GM23338 (cell line): ENCODE measurements around the gene CLSTN2.

Experiments
- CTCF ChIP-seq, 2 experiments: fragments of 200-600 bp in 1 of 2; sonication (generic) in 1 of 2; conservative IDR thresholded peaks; 2 replicates each; pipeline versions ENCODE4 v1.5.1 to v1.6.1; 2016 to 2017; ENCODE audit warnings: antibody characterized with exemption in 2 of 2, low read depth in 2 of 2, mild to moderate bottlenecking in 2 of 2, moderate library complexity in 1 of 2
- EZH2 ChIP-seq: fragments of 200-600 bp; sonication (generic); IDR thresholded peaks from one replicate; pipeline ENCODE4 v1.8.0; 2017; ENCODE audit warnings: antibody characterized with exemption, mild to moderate bottlenecking, low read depth; ENCODE audit not compliant: unreplicated experiment
- POLR2AphosphoS5 ChIP-seq: IDR thresholded peaks from 2 replicates; pipeline ENCODE4 v1.6.1; 2016; ENCODE audit warnings: antibody characterized with exemption, low read depth
- STAT1 ChIP-seq: IDR thresholded peaks from one replicate; pipeline ENCODE4 v1.6.1; 2016; ENCODE audit warnings: antibody characterized with exemption; ENCODE audit not compliant: unreplicated experiment
- ZNF331 ChIP-seq: fragments of 250-450 bp; sonication (Bioruptor Pico); IDR thresholded peaks from 2 replicates; pipeline ENCODE4 v1.5.0; 2020; ENCODE audit warnings: low read depth, mild to moderate bottlenecking, moderate library complexity
- TF ChIP-seq, protein P1 (sequence below): IDR thresholded peaks from one replicate; pipeline ENCODE4 v1.6.1; 2018; ENCODE audit warnings: antibody characterized with exemption; ENCODE audit not compliant: unreplicated experiment

- no peak for TF ChIP-seq CTCF (conservative IDR thresholded peaks at IDR 0.05; ENCODE audit: low read depth in 2 of 2)
- no peak for TF ChIP-seq EZH2
- TF ChIP-seq STAT1: no peak
- no peak for TF ChIP-seq ZNF331 (CRISPR knock-in tag)
- TF ChIP-seq, protein P1, sequence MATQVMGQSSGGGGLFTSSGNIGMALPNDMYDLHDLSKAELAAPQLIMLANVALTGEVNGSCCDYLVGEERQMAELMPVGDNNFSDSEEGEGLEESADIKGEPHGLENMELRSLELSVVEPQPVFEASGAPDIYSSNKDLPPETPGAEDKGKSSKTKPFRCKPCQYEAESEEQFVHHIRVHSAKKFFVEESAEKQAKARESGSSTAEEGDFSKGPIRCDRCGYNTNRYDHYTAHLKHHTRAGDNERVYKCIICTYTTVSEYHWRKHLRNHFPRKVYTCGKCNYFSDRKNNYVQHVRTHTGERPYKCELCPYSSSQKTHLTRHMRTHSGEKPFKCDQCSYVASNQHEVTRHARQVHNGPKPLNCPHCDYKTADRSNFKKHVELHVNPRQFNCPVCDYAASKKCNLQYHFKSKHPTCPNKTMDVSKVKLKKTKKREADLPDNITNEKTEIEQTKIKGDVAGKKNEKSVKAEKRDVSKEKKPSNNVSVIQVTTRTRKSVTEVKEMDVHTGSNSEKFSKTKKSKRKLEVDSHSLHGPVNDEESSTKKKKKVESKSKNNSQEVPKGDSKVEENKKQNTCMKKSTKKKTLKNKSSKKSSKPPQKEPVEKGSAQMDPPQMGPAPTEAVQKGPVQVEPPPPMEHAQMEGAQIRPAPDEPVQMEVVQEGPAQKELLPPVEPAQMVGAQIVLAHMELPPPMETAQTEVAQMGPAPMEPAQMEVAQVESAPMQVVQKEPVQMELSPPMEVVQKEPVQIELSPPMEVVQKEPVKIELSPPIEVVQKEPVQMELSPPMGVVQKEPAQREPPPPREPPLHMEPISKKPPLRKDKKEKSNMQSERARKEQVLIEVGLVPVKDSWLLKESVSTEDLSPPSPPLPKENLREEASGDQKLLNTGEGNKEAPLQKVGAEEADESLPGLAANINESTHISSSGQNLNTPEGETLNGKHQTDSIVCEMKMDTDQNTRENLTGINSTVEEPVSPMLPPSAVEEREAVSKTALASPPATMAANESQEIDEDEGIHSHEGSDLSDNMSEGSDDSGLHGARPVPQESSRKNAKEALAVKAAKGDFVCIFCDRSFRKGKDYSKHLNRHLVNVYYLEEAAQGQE: no peak
- no peak for TF ChIP-seq POLR2AphosphoS5
Observed at GRCh38 chr3:140163159-140163763, 228.3 kb downstream of the CLSTN2 start.
